PFSK-1 (cell line): ENCODE data around the gene BEST2.

Experiments used
- POLR2AphosphoS5 ChIP-seq: IDR thresholded peaks from 2 replicates; pipeline ENCODE4 v1.6.1; 2012; ENCODE audit warnings: low read depth, mild to moderate bottlenecking, control low read depth, low read length, moderate library complexity
- SIN3A ChIP-seq: IDR thresholded peaks from 2 replicates; pipeline ENCODE4 v1.6.1; 2012; ENCODE audit warnings: mild to moderate bottlenecking, low read length, moderate library complexity, borderline replicate concordance; ENCODE audit not compliant: insufficient read depth

- TF ChIP-seq POLR2AphosphoS5 (no peak), SIN3A (no peak)
Measured at GRCh38 chr19:12794971-12795381, 43.4 kb downstream of the BEST2 start.
